C4-2B (cell line): ENCODE data around the gene TRAF3IP3.

Experiments used
- CTCF ChIP-seq: fragments of 450-650 bp; conservative IDR thresholded peaks from 2 replicates; pipeline ENCODE4 v1.5.1; 2017; ENCODE audit warnings: mild to moderate bottlenecking
- ZFX ChIP-seq: fragments of 450-650 bp; IDR thresholded peaks from 2 replicates; pipeline ENCODE4 v1.6.1; 2017

GRCh38 chr1:209774592-209774991, 18.7 kb downstream of the TRAF3IP3 start:
- TF ChIP-seq CTCF (no peak), ZFX (no peak)
